A549 (cell line): Measurements from ENCODE around the gene HOXB5. TPM values are rescaled to one million over a fixed set of nuclear protein-coding genes. Genes with fewer than 3 reads are reported as not detected.
A peak's percentile ranks its signal among the peaks of the same experiment; 100 is the strongest.

Experiments used
- ATOH8 ChIP-seq: fragments of 250-450 bp; sonication (Bioruptor Pico); IDR thresholded peaks from 2 replicates; pipeline ENCODE4 v1.5.0; 2020; ENCODE audit warnings: low read depth, mild to moderate bottlenecking, moderate library complexity
- BHLHE40 ChIP-seq: IDR thresholded peaks from 2 replicates; pipeline ENCODE4 v1.6.1; 2012; ENCODE audit warnings: low read depth, low read length, inconsistent platforms
- CBX8 ChIP-seq: fragments of 200-600 bp; sonication (generic); IDR thresholded peaks from 2 replicates; pipeline ENCODE4 v1.6.1; 2016
- CEBPB ChIP-seq, 2 experiments: fragments of >200 bp in 1 of 2; sonication (Bioruptor Twin) in 1 of 2; formaldehyde crosslinking in 1 of 2; IDR thresholded peaks; 2 replicates each; pipeline ENCODE4 v1.6.1; 2012 to 2016
- CHD2 ChIP-seq: fragments of 150-350 bp; IDR thresholded peaks from 2 replicates; pipeline ENCODE4 v1.6.1; 2014; ENCODE audit warnings: low read length; ENCODE audit not compliant: partially characterized antibody
- CTCF ChIP-seq: fragments of >200 bp; sonication (Bioruptor Twin); formaldehyde crosslinking; IDR thresholded peaks from 3 replicates; pipeline ENCODE4 v1.5.1; 2016
- EHF ChIP-seq: fragments of 250-450 bp; sonication (Bioruptor Pico); IDR thresholded peaks from 2 replicates; pipeline ENCODE4 v1.5.0; 2020; ENCODE audit warnings: mild to moderate bottlenecking
- EHMT2 ChIP-seq: fragments of 200-600 bp; sonication (generic); IDR thresholded peaks from 2 replicates; pipeline ENCODE4 v1.6.1; 2016; ENCODE audit warnings: antibody characterized with exemption, low read depth, mild to moderate bottlenecking, moderate library complexity
- ESRRA ChIP-seq: fragments of 150-350 bp; IDR thresholded peaks from 2 replicates; pipeline ENCODE4 v1.6.1; 2014; ENCODE audit warnings: mild to moderate bottlenecking, low read length, borderline replicate concordance
- HES2 ChIP-seq: fragments of >200 bp; sonication (Bioruptor Twin); formaldehyde crosslinking; IDR thresholded peaks from 2 replicates; pipeline ENCODE4 v1.6.1; 2016
- HMGXB4 ChIP-seq: fragments of 250-450 bp; sonication (Bioruptor Pico); IDR thresholded peaks from 2 replicates; pipeline ENCODE4 v1.5.0; 2021; ENCODE audit warnings: mild to moderate bottlenecking, moderate library complexity, borderline replicate concordance
- HOXA7 ChIP-seq: fragments of 250-450 bp; sonication (Bioruptor Pico); IDR thresholded peaks from 2 replicates; pipeline ENCODE4 v1.5.0; 2020; ENCODE audit warnings: mild to moderate bottlenecking, moderate library complexity
- JUNB ChIP-seq: fragments of >200 bp; sonication (Bioruptor Twin); formaldehyde crosslinking; IDR thresholded peaks from 2 replicates; pipeline ENCODE4 v1.6.1; 2016
- KDM1A ChIP-seq: fragments of 200-600 bp; sonication (generic); IDR thresholded peaks from 2 replicates; pipeline ENCODE4 v1.6.1; 2016; ENCODE audit warnings: low read depth, mild to moderate bottlenecking
- KDM5A ChIP-seq: fragments of 200-600 bp; sonication (generic); IDR thresholded peaks from 2 replicates; pipeline ENCODE4 v1.6.1; 2016; ENCODE audit warnings: antibody characterized with exemption, mild to moderate bottlenecking
- MAX ChIP-seq: IDR thresholded peaks from 2 replicates; pipeline ENCODE4 v1.6.1; 2012
- PBX3 ChIP-seq: IDR thresholded peaks from 2 replicates; pipeline ENCODE4 v1.6.1; 2012
- PHF8 ChIP-seq: fragments of 200-600 bp; sonication (generic); IDR thresholded peaks from 2 replicates; pipeline ENCODE4 v1.6.1; 2016; ENCODE audit warnings: low read depth, mild to moderate bottlenecking, antibody characterized with exemption, moderate library complexity, borderline replicate concordance
- POLR2AphosphoS2 ChIP-seq: conservative IDR thresholded peaks from 2 replicates; pipeline ENCODE4 v1.6.1; 2012; ENCODE audit warnings: low read length, improper control_type of control experiment, inconsistent platforms
- REST ChIP-seq: fragments of 200-600 bp; sonication (generic); IDR thresholded peaks from 2 replicates; pipeline ENCODE4 v1.6.1; 2016; ENCODE audit warnings: antibody characterized with exemption, mild to moderate bottlenecking, moderate library complexity
- RNF2 ChIP-seq: fragments of 200-600 bp; sonication (generic); IDR thresholded peaks from 2 replicates; pipeline ENCODE4 v1.6.1; 2016; ENCODE audit warnings: low read depth, mild to moderate bottlenecking, antibody characterized with exemption, moderate library complexity, borderline replicate concordance
- SMC3 ChIP-seq: fragments of >200 bp; sonication (Bioruptor Twin); formaldehyde crosslinking; IDR thresholded peaks from 3 replicates; pipeline ENCODE4 v1.6.1; 2018; ENCODE audit warnings: inconsistent platforms
- SREBF2 ChIP-seq: fragments of 450-650 bp; IDR thresholded peaks from 2 replicates; pipeline ENCODE4 v1.6.1; 2014; ENCODE audit warnings: mild to moderate bottlenecking, moderate library complexity
- TFCP2L1 ChIP-seq: fragments of 250-450 bp; sonication (Bioruptor Pico); IDR thresholded peaks from 2 replicates; pipeline ENCODE4 v1.5.0; 2021; ENCODE audit warnings: mild to moderate bottlenecking
- TP53 ChIP-seq: fragments of 250-450 bp; sonication (Bioruptor Pico); IDR thresholded peaks from 2 replicates; pipeline ENCODE4 v1.5.0; 2021; ENCODE audit warnings: mild to moderate bottlenecking, moderate library complexity
- USF2 ChIP-seq: fragments of 450-650 bp; IDR thresholded peaks from 2 replicates; pipeline ENCODE4 v1.6.1; 2014; ENCODE audit warnings: antibody characterized with exemption
- ZC3H11A ChIP-seq: fragments of 450-650 bp; IDR thresholded peaks from 2 replicates; pipeline ENCODE4 v1.6.1; 2014; ENCODE audit warnings: antibody characterized with exemption, mild to moderate bottlenecking
- polyA plus RNA-seq, 4 experiments: library from polyadenylated mRNA; depleted of rRNA in 3 of 4; stranded (reverse); fragments of >200 nt; fragmentation: RNase III in 1 of 4; extraction: RNeasy Plus Mini Kit Qiagen cat#74134 plus additional on column Dnase treatment in 1 of 4; gene quantifications; 2 replicates in 3 of 4; 3 replicates in 1 of 4; pipeline ENCODE4 v1.2.3, GENCODE V29; 2011 to 2017

HOXB5 gene
- polyA plus RNA-seq, 2 of the 4 experiments (the other 2 are of a cell fraction), result 2.5 to 3.0 TPM

GRCh38 chr17:48636177-48637018 is 42.8 kb upstream of the HOXB5 start (continued):
- TF ChIP-seq RNF2 (no peak), CHD2 (no peak), HES2 (no peak), EHMT2 (no peak), SMC3 (peak; percentile 56), ATOH8 (peak; percentile 55; the same call in 1 of the 2 replicates), REST (no peak), KDM1A (no peak), BHLHE40 (no peak), EHF (CRISPR knock-in tag) (no peak), CTCF (peak; percentile 93), ESRRA (no peak), HOXA7 (CRISPR knock-in tag) (no peak), PHF8 (no peak), MAX (peak; percentile 83), KDM5A (no peak), CEBPB (IDR thresholded peaks at IDR 0.05) (no peak), SREBF2 (no peak), CBX8 (no peak), HMGXB4 (CRISPR knock-in tag) (0 out of 2 replicates have a peak, but pooled peaks have one; percentile 34), JUNB (no peak), TP53 (CRISPR knock-in tag) (no peak), PBX3 (no peak), TFCP2L1 (CRISPR knock-in tag) (no peak), POLR2AphosphoS2 (no peak), ZC3H11A (no peak), USF2 (no peak)
